ENCODE results near the gene JAKMIP2.

GRCh38 chr5:147821766-147822165 lies 39.2 kb upstream of the JAKMIP2 start:
- no peak for TF ChIP-seq EP300 (IDR thresholded peaks at IDR 0.05; ENCODE audit: borderline replicate concordance in 1 of 2, low read depth in 1 of 2, low read length in 1 of 2)
- no peak for TF ChIP-seq ELF1 (IDR thresholded peaks at IDR 0.05)
- no peak for TF ChIP-seq POLR2AphosphoS5 (IDR thresholded peaks at IDR 0.05; ENCODE audit: low read depth, low read length)
- TF ChIP-seq CTCF (IDR thresholded peaks at IDR 0.05), result no peak
